GM23338 (cell line): Measurements from ENCODE around the gene NRBP1. TPM values are rescaled to one million over a fixed set of nuclear protein-coding genes. Genes with fewer than 3 reads are reported as not detected.
"Not testable (repeated sequence)": the region's sequence is repeated elsewhere in the genome, so short reads cannot be mapped to it uniquely, and the experiment has no call there.

ENCODE experiments used
- ATAC-seq: fragments of 200-7000 bp; cut with Tn5 transposase; 3 replicates; pipeline ENCODE4 v1.9.1; 2020
- DNase-seq: peaks from one replicate; pipeline ENCODE4 v3.0.0-alpha.2; 2015; ENCODE audit warnings: low spot score
- H2AFZ ChIP-seq: fragments of 200-600 bp; sonication (generic); 2 replicates; pipeline ENCODE4 v1.8.0; 2016; ENCODE audit warnings: antibody characterized with exemption, mild to moderate bottlenecking, moderate library complexity
- H3F3A ChIP-seq: fragments of 200-600 bp; sonication (generic); replicated peaks from 2 replicates; pipeline ENCODE4 v1.8.0; 2017; ENCODE audit warnings: antibody characterized with exemption, mixed run types, low read depth
- H3K27ac ChIP-seq: fragments of 200-600 bp; sonication (generic); 2 replicates; pipeline ENCODE4 v1.6.1; 2016; ENCODE audit warnings: low read depth
- H3K27me3 ChIP-seq: fragments of 200-600 bp; sonication (generic); 2 replicates; pipeline ENCODE4 v1.8.0; 2016; ENCODE audit warnings: mild to moderate bottlenecking, mixed run types, moderate library complexity; ENCODE audit not compliant: insufficient read depth
- H3K36me3 ChIP-seq: fragments of 200-600 bp; sonication (generic); 2 replicates; pipeline ENCODE4 v1.8.0; 2016; ENCODE audit warnings: mild to moderate bottlenecking; ENCODE audit not compliant: insufficient read depth
- H3K4me1 ChIP-seq: fragments of 200-600 bp; sonication (generic); 2 replicates; pipeline ENCODE4 v1.8.0; 2016; ENCODE audit warnings: mild to moderate bottlenecking, moderate library complexity; ENCODE audit not compliant: insufficient read depth
- H3K4me2 ChIP-seq: fragments of 200-600 bp; sonication (generic); 2 replicates; pipeline ENCODE4 v1.7.1; 2017; ENCODE audit warnings: mixed run types
- H3K4me3 ChIP-seq: fragments of 200-600 bp; sonication (generic); 2 replicates; pipeline ENCODE4 v1.6.1; 2016; ENCODE audit warnings: mixed run types
- H3K79me2 ChIP-seq: fragments of 200-600 bp; sonication (generic); replicated peaks from 2 replicates; pipeline ENCODE4 v1.8.0; 2017; ENCODE audit warnings: mild to moderate bottlenecking; ENCODE audit not compliant: insufficient read depth
- H3K9me2 ChIP-seq: fragments of 200-600 bp; sonication (generic); 2 replicates; pipeline ENCODE4 v1.8.0; 2017; ENCODE audit not compliant: insufficient read depth
- H4K20me1 ChIP-seq: fragments of 200-600 bp; sonication (generic); replicated peaks from 2 replicates; pipeline ENCODE4 v1.8.0; 2017; ENCODE audit warnings: mild to moderate bottlenecking; ENCODE audit not compliant: insufficient read depth
- H3K27ac Mint-ChIP-seq: 2 replicates; pipeline ENCODE4 v1.8.0; 2020; ENCODE audit warnings: inconsistent platforms, mild to moderate bottlenecking, moderate library complexity, mixed read lengths
- H3K27me3 Mint-ChIP-seq: 3 replicates; pipeline ENCODE4 v1.8.0; 2022; ENCODE audit warnings: low read depth, mild to moderate bottlenecking, moderate library complexity, mixed read lengths, inconsistent platforms; ENCODE audit not compliant: insufficient read depth, poor library complexity
- H3K36me3 Mint-ChIP-seq: 3 replicates; pipeline ENCODE4 v1.8.0; 2021; ENCODE audit warnings: low read depth, mild to moderate bottlenecking, inconsistent platforms, moderate library complexity, mixed read lengths
- H3K4me1 Mint-ChIP-seq: 3 replicates; pipeline ENCODE4 v1.8.0; 2020; ENCODE audit warnings: mild to moderate bottlenecking, inconsistent platforms, mixed read lengths
- H3K4me3 Mint-ChIP-seq: 3 replicates; pipeline ENCODE4 v1.8.0; 2021; ENCODE audit warnings: moderate library complexity, mild to moderate bottlenecking, inconsistent platforms, mixed read lengths
- H3K9me3 Mint-ChIP-seq: 3 replicates; pipeline ENCODE4 v1.8.0; 2020; ENCODE audit warnings: moderate library complexity, mild to moderate bottlenecking, inconsistent platforms, mixed read lengths
- EZH2 ChIP-seq: fragments of 200-600 bp; sonication (generic); IDR thresholded peaks from one replicate; pipeline ENCODE4 v1.8.0; 2017; ENCODE audit warnings: antibody characterized with exemption, mild to moderate bottlenecking, low read depth; ENCODE audit not compliant: unreplicated experiment
- STAT1 ChIP-seq: IDR thresholded peaks from one replicate; pipeline ENCODE4 v1.6.1; 2016; ENCODE audit warnings: antibody characterized with exemption; ENCODE audit not compliant: unreplicated experiment
- ZNF114 ChIP-seq: fragments of 250-450 bp; sonication (Bioruptor Pico); IDR thresholded peaks from 2 replicates; pipeline ENCODE4 v1.5.0; 2020; ENCODE audit warnings: mild to moderate bottlenecking, moderate library complexity
- ZNF331 ChIP-seq: fragments of 250-450 bp; sonication (Bioruptor Pico); IDR thresholded peaks from 2 replicates; pipeline ENCODE4 v1.5.0; 2020; ENCODE audit warnings: low read depth, mild to moderate bottlenecking, moderate library complexity
- polyA plus RNA-seq: library from polyadenylated mRNA; unstranded; fragments of >200 nt; fragmentation: Nextera tagmentation; extraction: Ambion mirVana; gene quantifications from 2 replicates; pipeline ENCODE4 v1.2.1, GENCODE V29; 2016
- total RNA-seq: library from RNA; depleted of rRNA; stranded (reverse); fragments of >200 nt; shearing (Covaris generic); gene quantifications from 2 replicates; pipeline ENCODE4 v1.2.3, GENCODE V29; 2014
- TF ChIP-seq, protein P1 (sequence below): fragments of 250-450 bp; sonication (Bioruptor Pico); IDR thresholded peaks from 2 replicates; pipeline ENCODE4 v1.5.0; 2020; ENCODE audit warnings: mild to moderate bottlenecking, moderate library complexity
- TF ChIP-seq, protein P2 (sequence below), 2 experiments: fragments of 200-600 bp in 1 of 2; sonication (generic) in 1 of 2; conservative IDR thresholded peaks; 2 replicates each; pipeline versions ENCODE4 v1.5.1 to v1.6.1; 2016 to 2017; ENCODE audit warnings: antibody characterized with exemption in 2 of 2, low read depth in 2 of 2, mild to moderate bottlenecking in 2 of 2, moderate library complexity in 1 of 2
- TF ChIP-seq, protein P3 (sequence below): IDR thresholded peaks from one replicate; pipeline ENCODE4 v1.6.1; 2018; ENCODE audit warnings: antibody characterized with exemption; ENCODE audit not compliant: unreplicated experiment
- TF ChIP-seq, protein P4 (sequence below): IDR thresholded peaks from 2 replicates; pipeline ENCODE4 v1.6.1; 2016; ENCODE audit warnings: antibody characterized with exemption

The NRBP1 gene
- total and polyA plus RNA-seq, 2 experiments from 2014 or later = 75.0 to 128 TPM

DNA sequence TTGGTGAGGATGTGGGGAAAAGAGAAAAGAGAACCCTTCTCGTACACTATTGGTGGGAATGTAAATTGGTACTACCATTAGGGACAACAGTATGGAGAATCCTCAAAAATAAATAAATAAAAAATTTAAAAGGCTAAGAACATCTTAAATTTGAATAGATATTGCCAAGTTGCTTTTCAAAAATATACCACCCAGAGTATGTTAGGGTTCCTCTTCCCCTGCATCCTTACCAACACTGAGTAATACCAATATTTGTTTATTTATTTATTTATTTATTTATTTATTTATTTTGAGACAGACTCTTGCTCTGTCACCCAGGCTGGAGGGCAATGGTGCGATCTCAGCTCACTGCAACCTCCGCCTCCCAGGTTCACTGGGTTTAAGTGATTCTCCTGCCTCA, 5.5 kb upstream of the NRBP1 start (continued):
- TF ChIP-seq, protein P1, sequence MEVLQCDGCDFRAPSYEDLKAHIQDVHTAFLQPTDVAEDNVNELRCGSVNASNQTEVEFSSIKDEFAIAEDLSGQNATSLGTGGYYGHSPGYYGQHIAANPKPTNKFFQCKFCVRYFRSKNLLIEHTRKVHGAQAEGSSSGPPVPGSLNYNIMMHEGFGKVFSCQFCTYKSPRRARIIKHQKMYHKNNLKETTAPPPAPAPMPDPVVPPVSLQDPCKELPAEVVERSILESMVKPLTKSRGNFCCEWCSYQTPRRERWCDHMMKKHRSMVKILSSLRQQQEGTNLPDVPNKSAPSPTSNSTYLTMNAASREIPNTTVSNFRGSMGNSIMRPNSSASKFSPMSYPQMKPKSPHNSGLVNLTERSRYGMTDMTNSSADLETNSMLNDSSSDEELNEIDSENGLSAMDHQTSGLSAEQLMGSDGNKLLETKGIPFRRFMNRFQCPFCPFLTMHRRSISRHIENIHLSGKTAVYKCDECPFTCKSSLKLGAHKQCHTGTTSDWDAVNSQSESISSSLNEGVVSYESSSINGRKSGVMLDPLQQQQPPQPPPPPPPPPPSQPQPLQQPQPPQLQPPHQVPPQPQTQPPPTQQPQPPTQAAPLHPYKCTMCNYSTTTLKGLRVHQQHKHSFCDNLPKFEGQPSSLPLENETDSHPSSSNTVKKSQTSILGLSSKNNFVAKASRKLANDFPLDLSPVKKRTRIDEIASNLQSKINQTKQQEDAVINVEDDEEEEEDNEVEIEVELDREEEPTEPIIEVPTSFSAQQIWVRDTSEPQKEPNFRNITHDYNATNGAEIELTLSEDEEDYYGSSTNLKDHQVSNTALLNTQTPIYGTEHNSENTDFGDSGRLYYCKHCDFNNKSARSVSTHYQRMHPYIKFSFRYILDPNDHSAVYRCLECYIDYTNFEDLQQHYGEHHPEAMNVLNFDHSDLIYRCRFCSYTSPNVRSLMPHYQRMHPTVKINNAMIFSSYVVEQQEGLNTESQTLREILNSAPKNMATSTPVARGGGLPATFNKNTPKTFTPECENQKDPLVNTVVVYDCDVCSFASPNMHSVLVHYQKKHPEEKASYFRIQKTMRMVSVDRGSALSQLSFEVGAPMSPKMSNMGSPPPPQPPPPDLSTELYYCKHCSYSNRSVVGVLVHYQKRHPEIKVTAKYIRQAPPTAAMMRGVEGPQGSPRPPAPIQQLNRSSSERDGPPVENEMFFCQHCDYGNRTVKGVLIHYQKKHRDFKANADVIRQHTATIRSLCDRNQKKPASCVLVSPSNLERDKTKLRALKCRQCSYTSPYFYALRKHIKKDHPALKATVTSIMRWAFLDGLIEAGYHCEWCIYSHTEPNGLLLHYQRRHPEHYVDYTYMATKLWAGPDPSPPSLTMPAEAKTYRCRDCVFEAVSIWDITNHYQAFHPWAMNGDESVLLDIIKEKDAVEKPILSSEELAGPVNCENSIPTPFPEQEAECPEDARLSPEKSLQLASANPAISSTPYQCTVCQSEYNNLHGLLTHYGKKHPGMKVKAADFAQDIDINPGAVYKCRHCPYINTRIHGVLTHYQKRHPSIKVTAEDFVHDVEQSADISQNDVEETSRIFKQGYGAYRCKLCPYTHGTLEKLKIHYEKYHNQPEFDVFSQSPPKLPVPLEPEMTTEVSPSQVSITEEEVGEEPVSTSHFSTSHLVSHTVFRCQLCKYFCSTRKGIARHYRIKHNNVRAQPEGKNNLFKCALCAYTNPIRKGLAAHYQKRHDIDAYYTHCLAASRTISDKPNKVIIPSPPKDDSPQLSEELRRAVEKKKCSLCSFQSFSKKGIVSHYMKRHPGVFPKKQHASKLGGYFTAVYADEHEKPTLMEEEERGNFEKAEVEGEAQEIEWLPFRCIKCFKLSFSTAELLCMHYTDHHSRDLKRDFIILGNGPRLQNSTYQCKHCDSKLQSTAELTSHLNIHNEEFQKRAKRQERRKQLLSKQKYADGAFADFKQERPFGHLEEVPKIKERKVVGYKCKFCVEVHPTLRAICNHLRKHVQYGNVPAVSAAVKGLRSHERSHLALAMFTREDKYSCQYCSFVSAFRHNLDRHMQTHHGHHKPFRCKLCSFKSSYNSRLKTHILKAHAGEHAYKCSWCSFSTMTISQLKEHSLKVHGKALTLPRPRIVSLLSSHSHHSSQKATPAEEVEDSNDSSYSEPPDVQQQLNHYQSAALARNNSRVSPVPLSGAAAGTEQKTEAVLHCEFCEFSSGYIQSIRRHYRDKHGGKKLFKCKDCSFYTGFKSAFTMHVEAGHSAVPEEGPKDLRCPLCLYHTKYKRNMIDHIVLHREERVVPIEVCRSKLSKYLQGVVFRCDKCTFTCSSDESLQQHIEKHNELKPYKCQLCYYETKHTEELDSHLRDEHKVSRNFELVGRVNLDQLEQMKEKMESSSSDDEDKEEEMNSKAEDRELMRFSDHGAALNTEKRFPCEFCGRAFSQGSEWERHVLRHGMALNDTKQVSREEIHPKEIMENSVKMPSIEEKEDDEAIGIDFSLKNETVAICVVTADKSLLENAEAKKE (CRISPR knock-in tag) = no peak
- TF ChIP-seq EZH2 = no peak
- TF ChIP-seq STAT1 = no peak

DNA sequence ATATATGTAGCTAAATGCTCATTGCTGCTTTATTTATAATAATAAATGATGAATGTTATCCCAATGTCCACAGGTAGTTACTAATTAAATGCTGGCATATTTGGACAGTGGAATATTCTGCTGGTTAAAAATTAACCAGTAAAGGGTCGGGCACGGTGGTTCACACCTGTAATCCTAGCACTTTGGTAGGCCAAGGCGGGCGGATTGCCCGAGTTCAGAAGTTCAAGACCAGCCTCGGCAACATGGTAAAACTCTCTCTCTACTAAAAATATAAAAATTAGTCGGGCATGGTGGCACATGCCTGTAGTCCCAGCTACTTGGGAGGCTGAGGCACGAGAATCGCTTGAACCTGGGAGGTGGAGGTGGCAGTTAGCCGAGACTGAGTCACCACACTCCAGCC, 3.4 kb upstream of the NRBP1 start:
- H3F3A ChIP-seq, H3K36me3 Mint-ChIP-seq, H4K20me1 ChIP-seq, H3K9me3 Mint-ChIP-seq, H3K4me1 ChIP-seq, H3K36me3 ChIP-seq, H3K4me3 Mint-ChIP-seq, H3K4me3 ChIP-seq, H3K27me3 ChIP-seq, H2AFZ ChIP-seq, H3K9me2 ChIP-seq, H3K27me3 Mint-ChIP-seq, DNase-seq, H3K27ac ChIP-seq, H3K27ac Mint-ChIP-seq, ATAC-seq, H3K4me2 ChIP-seq: not testable (repeated sequence)
- H3K4me1 Mint-ChIP-seq = peaks cover 16% of the 10 kb centered on the region
- peaks cover 10% of the 10 kb centered on the region for H3K79me2 ChIP-seq

DNA sequence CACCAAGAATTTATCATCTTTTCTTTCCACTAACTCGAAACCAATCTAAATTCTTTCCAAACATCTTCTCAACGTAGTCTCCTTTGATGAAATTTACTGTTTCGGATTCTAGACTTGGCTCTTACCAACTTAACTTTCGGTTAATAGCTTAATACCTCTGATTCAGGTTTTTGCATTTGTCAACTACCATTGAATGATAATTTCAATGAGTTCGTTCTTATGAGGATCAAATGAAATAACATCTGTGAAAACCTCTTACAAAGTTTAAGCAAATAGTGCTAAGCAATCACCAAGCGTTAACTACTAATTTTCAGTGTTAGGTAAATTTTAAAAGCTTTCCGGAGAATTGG, 593 bp upstream of the NRBP1 start:
- H2AFZ ChIP-seq = peak overlapping the region; percentile 75
- no peaks in the 10 kb centered on the region for H3K9me3 Mint-ChIP-seq
- H3K4me3 Mint-ChIP-seq = peak overlapping the region; percentile 89
- H3K4me2 ChIP-seq = peak overlapping the region; percentile 90
- DNase-seq (no peak), ATAC-seq (no peak)
- H3K36me3 Mint-ChIP-seq = no peaks in the 10 kb centered on the region
- no peaks in the 10 kb centered on the region for H3K9me2 ChIP-seq
- peak overlapping the region; percentile 98 for H3K4me3 ChIP-seq
- H4K20me1 ChIP-seq = peaks cover 22% of the 10 kb centered on the region
- no peaks in the 10 kb centered on the region for H3K36me3 ChIP-seq
- H3K27me3 Mint-ChIP-seq = no peaks in the 10 kb centered on the region
- H3F3A ChIP-seq = 0 out of 2 replicates have a peak, but pooled peaks cover 7% of the 10 kb centered on the region
- peaks cover 9% of the 10 kb centered on the region for H3K4me1 ChIP-seq
- H3K4me1 Mint-ChIP-seq = peaks cover 23% of the 10 kb centered on the region
- H3K79me2 ChIP-seq = peaks cover 38% of the 10 kb centered on the region
- H3K27ac ChIP-seq = peak overlapping the region; percentile 93
- no peaks in the 10 kb centered on the region for H3K27me3 ChIP-seq
- no peak overlapping the region for H3K27ac Mint-ChIP-seq
- TF ChIP-seq, protein P2, sequence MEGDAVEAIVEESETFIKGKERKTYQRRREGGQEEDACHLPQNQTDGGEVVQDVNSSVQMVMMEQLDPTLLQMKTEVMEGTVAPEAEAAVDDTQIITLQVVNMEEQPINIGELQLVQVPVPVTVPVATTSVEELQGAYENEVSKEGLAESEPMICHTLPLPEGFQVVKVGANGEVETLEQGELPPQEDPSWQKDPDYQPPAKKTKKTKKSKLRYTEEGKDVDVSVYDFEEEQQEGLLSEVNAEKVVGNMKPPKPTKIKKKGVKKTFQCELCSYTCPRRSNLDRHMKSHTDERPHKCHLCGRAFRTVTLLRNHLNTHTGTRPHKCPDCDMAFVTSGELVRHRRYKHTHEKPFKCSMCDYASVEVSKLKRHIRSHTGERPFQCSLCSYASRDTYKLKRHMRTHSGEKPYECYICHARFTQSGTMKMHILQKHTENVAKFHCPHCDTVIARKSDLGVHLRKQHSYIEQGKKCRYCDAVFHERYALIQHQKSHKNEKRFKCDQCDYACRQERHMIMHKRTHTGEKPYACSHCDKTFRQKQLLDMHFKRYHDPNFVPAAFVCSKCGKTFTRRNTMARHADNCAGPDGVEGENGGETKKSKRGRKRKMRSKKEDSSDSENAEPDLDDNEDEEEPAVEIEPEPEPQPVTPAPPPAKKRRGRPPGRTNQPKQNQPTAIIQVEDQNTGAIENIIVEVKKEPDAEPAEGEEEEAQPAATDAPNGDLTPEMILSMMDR (conservative IDR thresholded peaks at IDR 0.05; ENCODE audit: low read depth in 2 of 2) = no peak
- TF ChIP-seq, protein P3, sequence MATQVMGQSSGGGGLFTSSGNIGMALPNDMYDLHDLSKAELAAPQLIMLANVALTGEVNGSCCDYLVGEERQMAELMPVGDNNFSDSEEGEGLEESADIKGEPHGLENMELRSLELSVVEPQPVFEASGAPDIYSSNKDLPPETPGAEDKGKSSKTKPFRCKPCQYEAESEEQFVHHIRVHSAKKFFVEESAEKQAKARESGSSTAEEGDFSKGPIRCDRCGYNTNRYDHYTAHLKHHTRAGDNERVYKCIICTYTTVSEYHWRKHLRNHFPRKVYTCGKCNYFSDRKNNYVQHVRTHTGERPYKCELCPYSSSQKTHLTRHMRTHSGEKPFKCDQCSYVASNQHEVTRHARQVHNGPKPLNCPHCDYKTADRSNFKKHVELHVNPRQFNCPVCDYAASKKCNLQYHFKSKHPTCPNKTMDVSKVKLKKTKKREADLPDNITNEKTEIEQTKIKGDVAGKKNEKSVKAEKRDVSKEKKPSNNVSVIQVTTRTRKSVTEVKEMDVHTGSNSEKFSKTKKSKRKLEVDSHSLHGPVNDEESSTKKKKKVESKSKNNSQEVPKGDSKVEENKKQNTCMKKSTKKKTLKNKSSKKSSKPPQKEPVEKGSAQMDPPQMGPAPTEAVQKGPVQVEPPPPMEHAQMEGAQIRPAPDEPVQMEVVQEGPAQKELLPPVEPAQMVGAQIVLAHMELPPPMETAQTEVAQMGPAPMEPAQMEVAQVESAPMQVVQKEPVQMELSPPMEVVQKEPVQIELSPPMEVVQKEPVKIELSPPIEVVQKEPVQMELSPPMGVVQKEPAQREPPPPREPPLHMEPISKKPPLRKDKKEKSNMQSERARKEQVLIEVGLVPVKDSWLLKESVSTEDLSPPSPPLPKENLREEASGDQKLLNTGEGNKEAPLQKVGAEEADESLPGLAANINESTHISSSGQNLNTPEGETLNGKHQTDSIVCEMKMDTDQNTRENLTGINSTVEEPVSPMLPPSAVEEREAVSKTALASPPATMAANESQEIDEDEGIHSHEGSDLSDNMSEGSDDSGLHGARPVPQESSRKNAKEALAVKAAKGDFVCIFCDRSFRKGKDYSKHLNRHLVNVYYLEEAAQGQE = no peak
- TF ChIP-seq, protein P4, sequence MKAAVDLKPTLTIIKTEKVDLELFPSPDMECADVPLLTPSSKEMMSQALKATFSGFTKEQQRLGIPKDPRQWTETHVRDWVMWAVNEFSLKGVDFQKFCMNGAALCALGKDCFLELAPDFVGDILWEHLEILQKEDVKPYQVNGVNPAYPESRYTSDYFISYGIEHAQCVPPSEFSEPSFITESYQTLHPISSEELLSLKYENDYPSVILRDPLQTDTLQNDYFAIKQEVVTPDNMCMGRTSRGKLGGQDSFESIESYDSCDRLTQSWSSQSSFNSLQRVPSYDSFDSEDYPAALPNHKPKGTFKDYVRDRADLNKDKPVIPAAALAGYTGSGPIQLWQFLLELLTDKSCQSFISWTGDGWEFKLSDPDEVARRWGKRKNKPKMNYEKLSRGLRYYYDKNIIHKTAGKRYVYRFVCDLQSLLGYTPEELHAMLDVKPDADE = no peak
- TF ChIP-seq ZNF114 (CRISPR knock-in tag) (no peak), ZNF331 (CRISPR knock-in tag) (no peak)
